MCF 10A (cell line): ENCODE measurements around the gene CDC42EP3. TPM values are rescaled to one million over a fixed set of nuclear protein-coding genes. Genes with fewer than 3 reads are reported as not detected.
A peak's percentile ranks its signal among the peaks of the same experiment; 100 is the strongest.

Experiments
- BruUV-seq: library from RNA; stranded (reverse); fragments of 400-500 nt; replicated peaks from 2 replicates; lab custom pipeline; 2021; lab: Mats Ljungman, UMichigan
- CTCF ChIA-PET: fragments of 300-600 bp; sonication (Branson Sonifier 250); formaldehyde crosslinking; extraction: SDS; loops from one replicate; lab custom pipeline; 2021; ENCODE audit warnings: antibody characterized with exemption, inconsistent platforms; lab: Yijun Ruan, JAX
- POLR2A ChIA-PET: fragments of 300-600, 350-650 bp; sonication (Branson Sonifier 250); formaldehyde crosslinking; extraction: SDS; loops from one replicate; lab custom pipeline; 2020; ENCODE audit warnings: antibody characterized with exemption, inconsistent platforms; lab: Yijun Ruan, JAX
- DNase-seq: peaks from one replicate; pipeline ENCODE4 v3.0.0-alpha.2; 2018; ENCODE audit not compliant: unreplicated experiment
- H3K27ac Mint-ChIP-seq: one replicate; pipeline ENCODE4 v1.8.0; 2022; ENCODE audit warnings: mild to moderate bottlenecking, low read depth, mixed read lengths; ENCODE audit not compliant: unreplicated experiment
- H3K27me3 Mint-ChIP-seq: one replicate; pipeline ENCODE4 v1.8.0; 2022; ENCODE audit warnings: mixed read lengths; ENCODE audit not compliant: insufficient read depth, unreplicated experiment
- H3K36me3 Mint-ChIP-seq: one replicate; pipeline ENCODE4 v1.8.0; 2022; ENCODE audit warnings: mild to moderate bottlenecking, moderate library complexity, mixed read lengths; ENCODE audit not compliant: insufficient read depth, unreplicated experiment
- H3K4me1 Mint-ChIP-seq: one replicate; pipeline ENCODE4 v1.8.0; 2022; ENCODE audit warnings: mixed read lengths; ENCODE audit not compliant: insufficient read depth, unreplicated experiment
- H3K4me3 Mint-ChIP-seq: one replicate; pipeline ENCODE4 v1.8.0; 2022; ENCODE audit warnings: mild to moderate bottlenecking, moderate library complexity, mixed read lengths; ENCODE audit not compliant: unreplicated experiment
- H3K9me3 Mint-ChIP-seq: one replicate; pipeline ENCODE4 v1.8.0; 2022; ENCODE audit warnings: mixed read lengths; ENCODE audit not compliant: unreplicated experiment
- intact Hi-C: fragments of 100-400 bp; cut with micrococcal nuclease; formaldehyde crosslinking; loops from 2 replicates; pipeline ENCODE4 v1.14.1; 2022
- total RNA-seq: library from RNA; stranded (reverse); gene quantifications from 2 replicates; pipeline ENCODE4 v1.2.3, GENCODE V29; 2022
- TF ChIP-seq, protein P1 (sequence below): fragments of 200-600 bp; IDR thresholded peaks from one replicate; pipeline ENCODE4 v1.8.0; 2022; ENCODE audit warnings: antibody characterized with exemption, mild to moderate bottlenecking; ENCODE audit not compliant: unreplicated experiment

The CDC42EP3 gene
- total RNA-seq, 1 experiment from 2014 or later: 61.3 TPM

- peak; percentile 22 for DNase-seq
- BruUV-seq: no TSS peak
- H3K4me3 Mint-ChIP-seq: no peak overlapping the region
- no peaks in the 10 kb centered on the region for H3K36me3 Mint-ChIP-seq
- ChIA-PET CTCF (interaction anchor here (0.5 to 0.9 kb wide), 2 partner anchors 52 to 169 kb away, joined by 4 to 5 read pairs; no protein-coding TSS in a partner anchor), POLR2A (interaction anchor here (0.7 to 1.6 kb wide), 5 partner anchors 13 to 97 kb away, joined by 3 to 6 read pairs (median 4); no protein-coding TSS in a partner anchor)
- intact Hi-C loops: no loop called here
- TF ChIP-seq, protein P1, sequence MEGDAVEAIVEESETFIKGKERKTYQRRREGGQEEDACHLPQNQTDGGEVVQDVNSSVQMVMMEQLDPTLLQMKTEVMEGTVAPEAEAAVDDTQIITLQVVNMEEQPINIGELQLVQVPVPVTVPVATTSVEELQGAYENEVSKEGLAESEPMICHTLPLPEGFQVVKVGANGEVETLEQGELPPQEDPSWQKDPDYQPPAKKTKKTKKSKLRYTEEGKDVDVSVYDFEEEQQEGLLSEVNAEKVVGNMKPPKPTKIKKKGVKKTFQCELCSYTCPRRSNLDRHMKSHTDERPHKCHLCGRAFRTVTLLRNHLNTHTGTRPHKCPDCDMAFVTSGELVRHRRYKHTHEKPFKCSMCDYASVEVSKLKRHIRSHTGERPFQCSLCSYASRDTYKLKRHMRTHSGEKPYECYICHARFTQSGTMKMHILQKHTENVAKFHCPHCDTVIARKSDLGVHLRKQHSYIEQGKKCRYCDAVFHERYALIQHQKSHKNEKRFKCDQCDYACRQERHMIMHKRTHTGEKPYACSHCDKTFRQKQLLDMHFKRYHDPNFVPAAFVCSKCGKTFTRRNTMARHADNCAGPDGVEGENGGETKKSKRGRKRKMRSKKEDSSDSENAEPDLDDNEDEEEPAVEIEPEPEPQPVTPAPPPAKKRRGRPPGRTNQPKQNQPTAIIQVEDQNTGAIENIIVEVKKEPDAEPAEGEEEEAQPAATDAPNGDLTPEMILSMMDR: no peak
- H3K27ac Mint-ChIP-seq: peak overlapping the region; percentile 86
- H3K27me3 Mint-ChIP-seq: no peaks in the 10 kb centered on the region
- peaks cover 5% of the 10 kb centered on the region for H3K9me3 Mint-ChIP-seq
- H3K4me1 Mint-ChIP-seq: peaks cover 20% of the 10 kb centered on the region
Observed at GRCh38 chr2:37689751-37690150, 18.3 kb upstream of the CDC42EP3 start.

GRCh38 chr2:37688771-37689468, 17.5 kb upstream of the CDC42EP3 start:
- H3K4me3 Mint-ChIP-seq: no peak overlapping the region
- H3K36me3 Mint-ChIP-seq: no peaks in the 10 kb centered on the region
- H3K27ac Mint-ChIP-seq: peak overlapping the region; percentile 86
- CTCF ChIA-PET: interaction anchor here (0.9 kb wide), 1 partner anchor 53 kb away, joined by 4 read pairs; no protein-coding TSS in a partner anchor
- POLR2A ChIA-PET: interaction anchor here (0.7 to 1.6 kb wide), 4 partner anchors 17 to 98 kb away, joined by 3 to 6 read pairs (median 4); no protein-coding TSS in a partner anchor
- peaks cover 8% of the 10 kb centered on the region for H3K9me3 Mint-ChIP-seq
- TF ChIP-seq, protein P1: no peak
- intact Hi-C loops: no loop called here
- no TSS peak for BruUV-seq
- peak; percentile 64 for DNase-seq
- H3K4me1 Mint-ChIP-seq: peaks cover 24% of the 10 kb centered on the region
- H3K27me3 Mint-ChIP-seq: no peaks in the 10 kb centered on the region

DNA sequence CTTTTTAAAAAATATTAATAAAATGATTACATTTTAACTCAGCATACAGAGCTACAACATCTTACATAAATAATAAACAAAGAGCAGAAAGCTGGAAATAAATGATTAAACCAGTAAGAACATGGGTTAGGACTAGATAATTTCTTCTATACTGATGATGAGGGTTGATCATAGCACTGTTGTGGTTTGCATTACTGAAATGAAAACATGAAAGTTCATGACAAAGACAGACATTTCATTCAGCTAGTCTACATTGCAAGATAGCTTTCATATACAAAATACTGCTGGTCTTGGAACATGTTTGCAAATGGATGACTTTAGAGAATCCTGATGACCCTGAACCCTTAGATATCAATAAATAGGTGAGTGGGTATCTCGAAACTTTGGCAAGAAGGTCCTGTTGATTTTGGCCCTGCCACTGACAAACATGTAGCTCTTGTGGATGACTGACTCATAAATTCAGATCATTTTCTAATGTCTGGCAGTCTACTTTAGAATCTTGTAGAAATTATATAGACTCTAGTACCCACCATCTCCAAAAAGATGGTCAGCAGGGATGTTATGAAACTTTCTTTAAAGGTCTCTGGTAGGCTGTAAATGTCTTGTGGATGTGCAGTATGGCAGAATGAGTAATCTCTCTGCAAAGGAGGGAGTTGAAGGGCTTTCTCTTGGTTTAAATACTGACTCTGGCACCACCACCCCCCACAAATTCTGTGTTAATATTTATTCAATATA, 15.5 kb upstream of the CDC42EP3 start:
- no peaks in the 10 kb centered on the region for H3K27me3 Mint-ChIP-seq
- ChIA-PET CTCF (interaction anchor here (0.5 kb wide), 1 partner anchor 94 kb away, joined by 3 read pairs; no protein-coding TSS in a partner anchor), POLR2A (interaction anchor here (0.6 to 0.9 kb wide), 2 partner anchors 11 to 164 kb away, joined by 3 read pairs; no protein-coding TSS in a partner anchor)
- no peaks in the 10 kb centered on the region for H3K36me3 Mint-ChIP-seq
- intact Hi-C loops: no loop called here
- H3K4me1 Mint-ChIP-seq: peaks cover 31% of the 10 kb centered on the region
- DNase-seq: no peak
- TF ChIP-seq, protein P1: no peak
- no peak overlapping the region for H3K4me3 Mint-ChIP-seq
- H3K27ac Mint-ChIP-seq: no peak overlapping the region
- H3K9me3 Mint-ChIP-seq: peaks cover 8% of the 10 kb centered on the region
- no TSS peak for BruUV-seq

- DNase-seq: no peak
- ChIA-PET POLR2A (no interaction called here), CTCF (interaction anchor here (1.1 kb wide), 2 partner anchors 145 to 270 kb away, joined by 3 to 4 read pairs; no protein-coding TSS in a partner anchor)
- TF ChIP-seq, protein P1: no peak
- no peaks in the 10 kb centered on the region for H3K36me3 Mint-ChIP-seq
- BruUV-seq: no TSS peak
- H3K27me3 Mint-ChIP-seq: no peaks in the 10 kb centered on the region
- H3K27ac Mint-ChIP-seq: no peak overlapping the region
- H3K9me3 Mint-ChIP-seq: peaks cover 8% of the 10 kb centered on the region
- H3K4me3 Mint-ChIP-seq: no peak overlapping the region
- intact Hi-C loops: no loop called here
- peaks cover 29% of the 10 kb centered on the region for H3K4me1 Mint-ChIP-seq
Observed at GRCh38 chr2:37684809-37685208, 13.4 kb upstream of the CDC42EP3 start.
